ENCODE data around the gene LTA4H. TPM values are rescaled to one million over a fixed set of nuclear protein-coding genes. Genes with fewer than 3 reads are reported as not detected.
A peak's percentile ranks its signal among the peaks of the same experiment; 100 is the strongest.

Gene LTA4H
- polyA plus RNA-seq, 3 donors from 2014 or later = 65.9 to 78.1 (median 67.2) TPM

GRCh38 chr12:96000858-96001257 lies 34.5 kb downstream of the LTA4H start:
- DNase-seq = no peak
- Mint-ChIP-seq H3K9me3 (no peaks in the 10 kb centered on the region), H3K4me3 (no peak overlapping the region), H3K27ac (peak overlapping the region in 1 of 6 donors; percentile 16), H3K27me3 (ENCODE audit: low read depth in 3 of 3) (peaks cover 0 to 3% (median 0%) of the 10 kb centered on the region in 3 donors), H3K4me1 (peaks cover 2 to 5% of the 10 kb centered on the region in 2 donors), H3K36me3 (peaks cover 20 to 40% (median 27%) of the 10 kb centered on the region in 3 donors)

GRCh38 chr12:95999484-95999883 lies 35.9 kb downstream of the LTA4H start:
- Mint-ChIP-seq H3K27me3 (ENCODE audit: low read depth in 3 of 3) (peaks cover 0 to 3% (median 0%) of the 10 kb centered on the region in 3 donors), H3K4me3 (no peak overlapping the region), H3K27ac (peak overlapping the region in 1 of 6 donors; percentile 21), H3K36me3 (peaks cover 15 to 29% (median 16%) of the 10 kb centered on the region in 3 donors), H3K4me1 (peaks cover 2 to 5% of the 10 kb centered on the region in 2 donors), H3K9me3 (no peaks in the 10 kb centered on the region)
- no peak for DNase-seq

GRCh38 chr12:95998611-95999286 lies 36.6 kb downstream of the LTA4H start:
- peak; percentile 42 to 62 (median 53) for DNase-seq
- Mint-ChIP-seq H3K27me3 (ENCODE audit: low read depth in 3 of 3) (peaks cover 0 to 3% (median 3%) of the 10 kb centered on the region in 3 donors), H3K4me1 (peaks cover 2 to 5% of the 10 kb centered on the region in 2 donors), H3K9me3 (no peaks in the 10 kb centered on the region), H3K36me3 (peaks cover 10 to 24% (median 13%) of the 10 kb centered on the region in 3 donors), H3K27ac (peak overlapping the region in 1 of 6 donors; percentile 0), H3K4me3 (no peak overlapping the region)

- no peak for DNase-seq
- peaks cover 13 to 26% (median 13%) of the 10 kb centered on the region in 3 donors for H3K36me3 Mint-ChIP-seq
Measured at GRCh38 chr12:95997911-95998510, 37.4 kb downstream of the LTA4H start.

GRCh38 chr12:95997276-95997675 lies 38.1 kb downstream of the LTA4H start:
- no peak for DNase-seq
- Mint-ChIP-seq H3K27me3 (ENCODE audit: low read depth in 3 of 3) (peaks cover 1 to 3% (median 3%) of the 10 kb centered on the region in 3 donors), H3K4me1 (peaks cover 2 to 5% of the 10 kb centered on the region in 2 donors), H3K9me3 (peaks cover 0 to 2% (median 0%) of the 10 kb centered on the region in 6 donors), H3K27ac (peak overlapping the region in 1 of 6 donors; percentile 26), H3K36me3 (peaks cover 5 to 22% (median 13%) of the 10 kb centered on the region in 3 donors), H3K4me3 (no peak overlapping the region)

More at GRCh38 chr12:95997911-95998510, 37.4 kb downstream of the LTA4H start:
- peaks cover 2 to 5% of the 10 kb centered on the region in 2 donors for H3K4me1 Mint-ChIP-seq
- H3K9me3 Mint-ChIP-seq = peaks cover 0 to 1% (median 0%) of the 10 kb centered on the region in 6 donors
- peaks cover under 1 to 3% (median 3%) of the 10 kb centered on the region in 3 donors for H3K27me3 Mint-ChIP-seq (ENCODE audit: low read depth in 3 of 3)
- no peak overlapping the region for H3K27ac Mint-ChIP-seq
- no peak overlapping the region for H3K4me3 Mint-ChIP-seq

- Mint-ChIP-seq H3K27me3 (ENCODE audit: low read depth in 3 of 3) (peaks cover 1 to 3% (median 3%) of the 10 kb centered on the region in 3 donors), H3K27ac (no peak within 1 kb of the TSS), H3K4me3 (no peak within 1 kb of the TSS), H3K36me3 (peaks cover 5 to 24% (median 13%) of the 10 kb centered on the region in 3 donors), H3K9me3 (peaks cover 0 to 2% (median 0%) of the 10 kb centered on the region in 6 donors), H3K4me1 (peaks cover 2 to 5% of the 10 kb centered on the region in 2 donors)
- DNase-seq = no peak
Measured at GRCh38 chr12:95996034-95996658, 39.2 kb downstream of the LTA4H start, which contains the start of gene HAL. Gene HAL, minus strand, starts transcription at chr12:95996344. Its CDS starts 434 bp downstream, at chr12:95995910.

GRCh38 chr12:95995238-95996031 lies 40.0 kb downstream of the LTA4H start:
- peaks cover 2 to 5% of the 10 kb centered on the region in 2 donors for H3K4me1 Mint-ChIP-seq
- peaks cover 0 to 2% (median 0%) of the 10 kb centered on the region in 6 donors for H3K9me3 Mint-ChIP-seq
- no peak for DNase-seq

GRCh38 chr12:95994476-95994875 lies 40.9 kb downstream of the LTA4H start:
- no peak for DNase-seq
- peaks cover 0 to 15% (median 13%) of the 10 kb centered on the region in 3 donors for H3K36me3 Mint-ChIP-seq
- no peak overlapping the region for H3K4me3 Mint-ChIP-seq
- H3K27me3 Mint-ChIP-seq (ENCODE audit: low read depth in 3 of 3) = peaks cover 0 to 3% (median 1%) of the 10 kb centered on the region in 3 donors
- no peak overlapping the region for H3K27ac Mint-ChIP-seq
- peaks cover 2 to 5% of the 10 kb centered on the region in 2 donors for H3K4me1 Mint-ChIP-seq
- peaks cover 0 to 2% (median 0%) of the 10 kb centered on the region in 6 donors for H3K9me3 Mint-ChIP-seq

More at GRCh38 chr12:95995238-95996031, 40.0 kb downstream of the LTA4H start:
- Mint-ChIP-seq H3K4me3 (no peak overlapping the region), H3K36me3 (peaks cover 0 to 17% (median 13%) of the 10 kb centered on the region in 3 donors), H3K27ac (no peak overlapping the region), H3K27me3 (ENCODE audit: low read depth in 3 of 3) (peaks cover 0 to 3% (median 1%) of the 10 kb centered on the region in 3 donors)

- Mint-ChIP-seq H3K36me3 (peaks cover 0 to 18% (median 13%) of the 10 kb centered on the region in 3 donors), H3K4me1 (peaks cover 2 to 4% of the 10 kb centered on the region in 2 donors), H3K4me3 (no peak overlapping the region), H3K27ac (no peak overlapping the region), H3K9me3 (peaks cover 0 to 2% (median 0%) of the 10 kb centered on the region in 6 donors), H3K27me3 (ENCODE audit: low read depth in 3 of 3) (peaks cover 0 to 3% (median 1%) of the 10 kb centered on the region in 3 donors)
- no peak for DNase-seq
Measured at GRCh38 chr12:95993907-95994306, 41.5 kb downstream of the LTA4H start.

GRCh38 chr12:95990136-95990535 lies 45.3 kb downstream of the LTA4H start:
- Mint-ChIP-seq H3K9me3 (peaks cover 0 to 2% (median 0%) of the 10 kb centered on the region in 6 donors), H3K27me3 (ENCODE audit: low read depth in 3 of 3) (peaks cover 0 to 3% (median 1%) of the 10 kb centered on the region in 3 donors), H3K4me1 (no peaks in the 10 kb centered on the region), H3K27ac (no peak overlapping the region), H3K36me3 (peaks cover 0 to 17% (median 14%) of the 10 kb centered on the region in 3 donors), H3K4me3 (no peak overlapping the region)
- no peak for DNase-seq

GRCh38 chr12:95989504-95990123 lies 45.8 kb downstream of the LTA4H start:
- peaks cover 0 to 17% (median 11%) of the 10 kb centered on the region in 3 donors for H3K36me3 Mint-ChIP-seq
- no peak for DNase-seq
- peaks cover 0 to 2% (median 0%) of the 10 kb centered on the region in 6 donors for H3K9me3 Mint-ChIP-seq
- H3K27ac Mint-ChIP-seq = no peak overlapping the region
- H3K4me3 Mint-ChIP-seq = no peak overlapping the region
- H3K4me1 Mint-ChIP-seq = no peaks in the 10 kb centered on the region
- H3K27me3 Mint-ChIP-seq (ENCODE audit: low read depth in 3 of 3) = peaks cover 0 to 3% (median 1%) of the 10 kb centered on the region in 3 donors

GRCh38 chr12:95988506-95989275 lies 46.7 kb downstream of the LTA4H start:
- Mint-ChIP-seq H3K36me3 (peaks cover 0 to 17% (median 11%) of the 10 kb centered on the region in 3 donors), H3K4me3 (no peak overlapping the region), H3K27me3 (ENCODE audit: low read depth in 3 of 3) (peaks cover 0 to 3% (median 0%) of the 10 kb centered on the region in 3 donors), H3K9me3 (peaks cover 0 to 2% (median 0%) of the 10 kb centered on the region in 6 donors), H3K4me1 (no peaks in the 10 kb centered on the region), H3K27ac (no peak overlapping the region)
- no peak for DNase-seq
